ENCODE data around the gene SHROOM4.

Gene SHROOM4

GRCh38 chrX:50812995-50813842 lies 775 bp downstream of the SHROOM4 start:
- Mint-ChIP-seq H3K4me3 (no peak overlapping the region), H3K27me3 (peaks cover 12% of the 10 kb centered on the region), H3K27ac (no peak overlapping the region), H3K36me3 (no peaks in the 10 kb centered on the region), H3K9me3 (peaks cover 3% of the 10 kb centered on the region), H3K4me1 (peaks cover 2% of the 10 kb centered on the region)
- no peak for DNase-seq (ENCODE audit: low spot score in 2 of 2)
- no peak for ATAC-seq (ENCODE audit: low read depth)

GRCh38 chrX:50805276-50805675 lies 8.7 kb downstream of the SHROOM4 start:
- H3K27me3 Mint-ChIP-seq: peaks cover 6% of the 10 kb centered on the region

GRCh38 chrX:50801135-50801534 lies 12.9 kb downstream of the SHROOM4 start:
- Mint-ChIP-seq H3K9me3 (no peaks in the 10 kb centered on the region), H3K27ac (no peak overlapping the region), H3K36me3 (no peaks in the 10 kb centered on the region), H3K27me3 (peaks cover 2% of the 10 kb centered on the region), H3K4me1 (no peaks in the 10 kb centered on the region), H3K4me3 (no peak overlapping the region)
- ATAC-seq (ENCODE audit: low read depth) (no peak), DNase-seq (ENCODE audit: low spot score in 2 of 2) (no peak)

More at GRCh38 chrX:50805276-50805675, 8.7 kb downstream of the SHROOM4 start:
- Mint-ChIP-seq H3K9me3 (peaks cover 2% of the 10 kb centered on the region), H3K4me3 (no peak overlapping the region), H3K4me1 (no peaks in the 10 kb centered on the region), H3K36me3 (no peaks in the 10 kb centered on the region), H3K27ac (no peak overlapping the region)
- ATAC-seq (ENCODE audit: low read depth): no peak
- DNase-seq (ENCODE audit: low spot score in 2 of 2): no peak

- no peaks in the 10 kb centered on the region for H3K9me3 Mint-ChIP-seq
These were observed 14.4 kb downstream of the SHROOM4 start for GRCh38 chrX:50799531-50799961.

GRCh38 chrX:50798783-50799182 lies 15.2 kb downstream of the SHROOM4 start:
- H3K36me3 Mint-ChIP-seq: no peaks in the 10 kb centered on the region
- DNase-seq (ENCODE audit: low spot score in 2 of 2) (no peak), ATAC-seq (ENCODE audit: low read depth) (no peak)
- H3K27me3 Mint-ChIP-seq: peaks cover 3% of the 10 kb centered on the region
- no peaks in the 10 kb centered on the region for H3K9me3 Mint-ChIP-seq
- no peaks in the 10 kb centered on the region for H3K4me1 Mint-ChIP-seq
- H3K4me3 Mint-ChIP-seq: no peak overlapping the region
- no peak overlapping the region for H3K27ac Mint-ChIP-seq

More at GRCh38 chrX:50799531-50799961, 14.4 kb downstream of the SHROOM4 start:
- Mint-ChIP-seq H3K27ac (no peak overlapping the region), H3K4me1 (no peaks in the 10 kb centered on the region), H3K36me3 (no peaks in the 10 kb centered on the region), H3K4me3 (no peak overlapping the region), H3K27me3 (peaks cover 3% of the 10 kb centered on the region)
- ATAC-seq (ENCODE audit: low read depth) (no peak), DNase-seq (ENCODE audit: low spot score in 2 of 2) (no peak)

GRCh38 chrX:50787099-50787498 lies 26.9 kb downstream of the SHROOM4 start:
- Mint-ChIP-seq H3K36me3 (no peaks in the 10 kb centered on the region), H3K4me3 (no peak overlapping the region), H3K9me3 (peaks cover 6% of the 10 kb centered on the region), H3K27ac (no peak overlapping the region), H3K4me1 (no peaks in the 10 kb centered on the region), H3K27me3 (peaks cover 2% of the 10 kb centered on the region)
- DNase-seq (ENCODE audit: low spot score in 2 of 2) (no peak), ATAC-seq (ENCODE audit: low read depth) (no peak)

GRCh38 chrX:50780144-50780543 lies 33.9 kb downstream of the SHROOM4 start:
- Mint-ChIP-seq H3K27ac (no peak overlapping the region), H3K36me3 (no peaks in the 10 kb centered on the region), H3K4me3 (no peak overlapping the region), H3K27me3 (no peaks in the 10 kb centered on the region), H3K9me3 (no peaks in the 10 kb centered on the region), H3K4me1 (no peaks in the 10 kb centered on the region)
- no peak for DNase-seq (ENCODE audit: low spot score in 2 of 2)
- ATAC-seq (ENCODE audit: low read depth): no peak

GRCh38 chrX:50779694-50780093 lies 34.3 kb downstream of the SHROOM4 start:
- no peaks in the 10 kb centered on the region for H3K27me3 Mint-ChIP-seq
- H3K27ac Mint-ChIP-seq: no peak overlapping the region
- H3K9me3 Mint-ChIP-seq: no peaks in the 10 kb centered on the region
- no peaks in the 10 kb centered on the region for H3K36me3 Mint-ChIP-seq
- H3K4me3 Mint-ChIP-seq: no peak overlapping the region
- ATAC-seq (ENCODE audit: low read depth): no peak
- H3K4me1 Mint-ChIP-seq: no peaks in the 10 kb centered on the region
- no peak for DNase-seq (ENCODE audit: low spot score in 2 of 2)

- no peak overlapping the region for H3K27ac Mint-ChIP-seq
- no peaks in the 10 kb centered on the region for H3K9me3 Mint-ChIP-seq
- no peaks in the 10 kb centered on the region for H3K27me3 Mint-ChIP-seq
These were observed 35.7 kb downstream of the SHROOM4 start for GRCh38 chrX:50778272-50778671.

GRCh38 chrX:50776248-50776647 lies 37.7 kb downstream of the SHROOM4 start:
- Mint-ChIP-seq H3K4me3 (no peak overlapping the region), H3K9me3 (no peaks in the 10 kb centered on the region), H3K36me3 (no peaks in the 10 kb centered on the region), H3K27ac (no peak overlapping the region), H3K4me1 (no peaks in the 10 kb centered on the region), H3K27me3 (no peaks in the 10 kb centered on the region)
- no peak for DNase-seq (ENCODE audit: low spot score in 2 of 2)
- ATAC-seq (ENCODE audit: low read depth): no peak

More at GRCh38 chrX:50778272-50778671, 35.7 kb downstream of the SHROOM4 start:
- Mint-ChIP-seq H3K4me3 (no peak overlapping the region), H3K4me1 (no peaks in the 10 kb centered on the region), H3K36me3 (no peaks in the 10 kb centered on the region)
- no peak for DNase-seq (ENCODE audit: low spot score in 2 of 2)
- ATAC-seq (ENCODE audit: low read depth): no peak

GRCh38 chrX:50771382-50771781 lies 42.6 kb downstream of the SHROOM4 start:
- Mint-ChIP-seq H3K27ac (no peak overlapping the region), H3K4me3 (no peak overlapping the region), H3K9me3 (no peaks in the 10 kb centered on the region)

GRCh38 chrX:50770702-50771101 lies 43.3 kb downstream of the SHROOM4 start:
- Mint-ChIP-seq H3K9me3 (no peaks in the 10 kb centered on the region), H3K36me3 (no peaks in the 10 kb centered on the region), H3K4me1 (no peaks in the 10 kb centered on the region), H3K27ac (no peak overlapping the region), H3K4me3 (no peak overlapping the region), H3K27me3 (peaks cover 5% of the 10 kb centered on the region)
- ATAC-seq (ENCODE audit: low read depth): no peak
- no peak for DNase-seq (ENCODE audit: low spot score in 2 of 2)

More at GRCh38 chrX:50771382-50771781, 42.6 kb downstream of the SHROOM4 start:
- no peaks in the 10 kb centered on the region for H3K4me1 Mint-ChIP-seq
- no peak for ATAC-seq (ENCODE audit: low read depth)
- no peak for DNase-seq (ENCODE audit: low spot score in 2 of 2)
- no peaks in the 10 kb centered on the region for H3K36me3 Mint-ChIP-seq
- H3K27me3 Mint-ChIP-seq: peaks cover 2% of the 10 kb centered on the region

GRCh38 chrX:50769389-50770063 lies 44.5 kb downstream of the SHROOM4 start:
- Mint-ChIP-seq H3K27ac (no peak overlapping the region), H3K9me3 (no peaks in the 10 kb centered on the region), H3K36me3 (no peaks in the 10 kb centered on the region), H3K4me3 (no peak overlapping the region), H3K27me3 (peaks cover 5% of the 10 kb centered on the region), H3K4me1 (no peaks in the 10 kb centered on the region)
- ATAC-seq (ENCODE audit: low read depth) (no peak), DNase-seq (ENCODE audit: low spot score in 2 of 2) (no peak)

GRCh38 chrX:50768801-50769200 lies 45.2 kb downstream of the SHROOM4 start:
- no peak for DNase-seq (ENCODE audit: low spot score in 2 of 2)
- H3K27ac Mint-ChIP-seq: no peak overlapping the region
- no peak overlapping the region for H3K4me3 Mint-ChIP-seq
- no peaks in the 10 kb centered on the region for H3K36me3 Mint-ChIP-seq
- peaks cover 5% of the 10 kb centered on the region for H3K27me3 Mint-ChIP-seq
- no peaks in the 10 kb centered on the region for H3K4me1 Mint-ChIP-seq
- no peak for ATAC-seq (ENCODE audit: low read depth)
- no peaks in the 10 kb centered on the region for H3K9me3 Mint-ChIP-seq

Measured in memory B cell (primary cell).